Keratinocyte (primary cell): ENCODE results near the gene FBXL13. TPM values are rescaled to one million over a fixed set of nuclear protein-coding genes. Genes with fewer than 3 reads are reported as not detected.

Source experiments
- DNase-seq: peaks from one replicate; pipeline ENCODE4 v3.0.0-alpha.2; 2011; ENCODE audit warnings: low read depth, missing footprints, low spot score
- FAIRE-seq: peaks from 2 replicates; lab custom pipeline; 2011; peaks lifted over from hg19 to GRCh38; lab: Jason Lieb, UNC
- H2AFZ ChIP-seq: 2 replicates; pipeline ENCODE4 v1.6.0; 2012; ENCODE audit warnings: low read length, control low read depth, inconsistent platforms; ENCODE audit not compliant: control insufficient read depth
- H3K27ac ChIP-seq: 2 replicates; pipeline ENCODE4 v1.5.1; 2011; ENCODE audit warnings: low read length; ENCODE audit not compliant: control insufficient read depth, insufficient read depth
- H3K27me3 ChIP-seq: 3 replicates; pipeline ENCODE4 v1.6.0; 2011; ENCODE audit warnings: low read length; ENCODE audit not compliant: control insufficient read depth, insufficient read depth; ENCODE audit errors: extremely low read depth
- H3K36me3 ChIP-seq, 2 experiments: 2 replicates in 1 of 2; 3 replicates in 1 of 2; pipeline ENCODE4 v1.5.1; 2011; ENCODE audit warnings: low read length in 2 of 2, mild to moderate bottlenecking in 1 of 2; ENCODE audit not compliant: control insufficient read depth in 2 of 2, insufficient read depth in 2 of 2; ENCODE audit errors: extremely low read depth in 1 of 2
- H3K4me1 ChIP-seq: 3 replicates; pipeline ENCODE4 v1.5.1; 2011; ENCODE audit warnings: low read length; ENCODE audit not compliant: control insufficient read depth, insufficient read depth; ENCODE audit errors: extremely low read depth
- H3K4me2 ChIP-seq: 3 replicates; pipeline ENCODE4 v1.6.0; 2011; ENCODE audit warnings: low read depth, low read length; ENCODE audit not compliant: control insufficient read depth, insufficient read depth; ENCODE audit errors: extremely low read depth
- H3K4me3 ChIP-seq, 3 experiments: fragments of 200-600 bp in 1 of 3; sonication (generic) in 1 of 3; 2 replicates in 2 of 3; 3 replicates in 1 of 3; pipeline ENCODE4 v1.5.1; 2011 to 2016; ENCODE audit warnings: low read length in 3 of 3, mild to moderate bottlenecking in 3 of 3, control low read depth in 2 of 3, inconsistent platforms in 1 of 3, low read depth in 1 of 3, mixed read lengths in 1 of 3, mixed run types in 1 of 3, moderate library complexity in 1 of 3; ENCODE audit not compliant: control insufficient read depth in 2 of 3, insufficient read depth in 2 of 3; ENCODE audit errors: extremely low read depth in 1 of 3
- H3K79me2 ChIP-seq: 2 replicates; pipeline ENCODE4 v1.6.0; 2012; ENCODE audit warnings: low read length; ENCODE audit not compliant: control insufficient read depth, insufficient read depth
- H3K9ac ChIP-seq: 3 replicates; pipeline ENCODE4 v1.6.0; 2011; ENCODE audit warnings: low read length; ENCODE audit not compliant: control insufficient read depth, insufficient read depth; ENCODE audit errors: extremely low read depth
- H3K9me1 ChIP-seq: 3 replicates; pipeline ENCODE4 v1.6.0; 2011; ENCODE audit warnings: low read length; ENCODE audit not compliant: control insufficient read depth, insufficient read depth; ENCODE audit errors: extremely low read depth
- H3K9me3 ChIP-seq: 2 replicates; pipeline ENCODE4 v1.5.1; 2012; ENCODE audit warnings: low read depth, low read length; ENCODE audit not compliant: control insufficient read depth
- H4K20me1 ChIP-seq: 3 replicates; pipeline ENCODE4 v1.6.0; 2011; ENCODE audit warnings: low read length; ENCODE audit not compliant: control insufficient read depth, insufficient read depth; ENCODE audit errors: extremely low read depth
- EZH2 ChIP-seq: IDR thresholded peaks from one replicate; pipeline ENCODE4 v1.6.1; 2012; ENCODE audit warnings: inconsistent platforms, mild to moderate bottlenecking, low read length, moderate library complexity
- dilution Hi-C: fragments of 300-500 bp; cut with MboI; formaldehyde crosslinking; loops from one replicate; pipeline ENCODE4 v1.7.0; 2020; ENCODE audit warnings: low sequenced_read_pairs; ENCODE audit not compliant: extremely low pct_ligation_motif_present
- polyA plus RNA-seq, 5 experiments: library from polyadenylated mRNA; depleted of rRNA in 3 of 5; stranded (reverse) in 3 of 5; stranded (forward) in 1 of 5; unstranded in 1 of 5; fragments of >200 nt; gene quantifications; 1 replicate in 1 of 5; 2 replicates in 3 of 5; 3 replicates in 1 of 5; pipeline versions ENCODE4 v1.2.1 to v1.2.3, GENCODE V29; 2011 to 2012; ENCODE audit warnings: missing spikeins in 2 of 5, low read depth in 1 of 5, low replicate concordance in 1 of 5
- TF ChIP-seq, protein P1 (sequence below), 3 experiments: IDR thresholded peaks in 1 of 3; conservative IDR thresholded peaks in 1 of 3; optimal IDR thresholded peaks in 1 of 3; 2 replicates in 2 of 3; 3 replicates in 1 of 3; pipeline versions ENCODE3 to v1.5.1; 2011; ENCODE audit warnings: low read length in 3 of 3, mild to moderate bottlenecking in 3 of 3, moderate library complexity in 2 of 3, control low read depth in 1 of 3, inconsistent platforms in 1 of 3; ENCODE audit not compliant: insufficient read depth in 2 of 3; ENCODE audit errors: extremely low read depth in 1 of 3

Gene FBXL13
- polyA plus RNA-seq, 1 donor (not counting 4 experiments of a cell fraction or from before 2014, with no cell fraction given), result 0.20 TPM

DNA sequence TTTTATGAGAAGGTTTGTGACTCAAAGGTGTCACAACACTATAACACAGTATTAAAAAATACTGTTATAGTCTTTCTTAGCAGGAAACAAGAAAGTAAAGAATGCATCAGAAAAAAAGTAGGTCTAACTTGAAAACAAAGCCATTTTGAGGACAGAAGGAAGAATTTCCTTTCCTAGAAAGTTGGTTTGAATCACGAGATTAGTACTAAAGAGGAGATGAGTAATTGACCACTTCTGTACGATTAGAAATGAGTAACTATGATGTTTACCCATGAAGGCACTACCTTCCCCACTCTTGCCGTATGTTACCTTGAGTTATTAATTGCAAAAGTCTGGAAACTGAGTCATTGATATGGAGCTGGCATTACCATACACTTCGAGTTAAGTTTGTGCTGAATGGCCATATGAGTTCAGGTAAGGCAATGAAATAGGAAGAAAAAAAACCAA, 260.5 kb downstream of the FBXL13 start:
- Histone ChIP-seq H3K9me3 (no peaks in the 10 kb centered on the region), H3K4me2 (peak overlapping the region; percentile 61), H3K27me3 (no peaks in the 10 kb centered on the region), H3K4me1 (peaks cover 17% of the 10 kb centered on the region), H3K27ac (peak overlapping the region; percentile 48), H3K9ac (no peak overlapping the region), H2AFZ (no peak overlapping the region), H3K79me2 (no peaks in the 10 kb centered on the region), H4K20me1 (no peaks in the 10 kb centered on the region), H3K36me3 (no peaks in the 10 kb centered on the region), H3K9me1 (no peaks in the 10 kb centered on the region), H3K4me3 (no peak overlapping the region)
- dilution Hi-C loops, result no loop called here
- DNase-seq (peak; percentile 50), FAIRE-seq (peak; percentile 81)
- TF ChIP-seq EZH2, result no peak
- TF ChIP-seq, protein P1, sequence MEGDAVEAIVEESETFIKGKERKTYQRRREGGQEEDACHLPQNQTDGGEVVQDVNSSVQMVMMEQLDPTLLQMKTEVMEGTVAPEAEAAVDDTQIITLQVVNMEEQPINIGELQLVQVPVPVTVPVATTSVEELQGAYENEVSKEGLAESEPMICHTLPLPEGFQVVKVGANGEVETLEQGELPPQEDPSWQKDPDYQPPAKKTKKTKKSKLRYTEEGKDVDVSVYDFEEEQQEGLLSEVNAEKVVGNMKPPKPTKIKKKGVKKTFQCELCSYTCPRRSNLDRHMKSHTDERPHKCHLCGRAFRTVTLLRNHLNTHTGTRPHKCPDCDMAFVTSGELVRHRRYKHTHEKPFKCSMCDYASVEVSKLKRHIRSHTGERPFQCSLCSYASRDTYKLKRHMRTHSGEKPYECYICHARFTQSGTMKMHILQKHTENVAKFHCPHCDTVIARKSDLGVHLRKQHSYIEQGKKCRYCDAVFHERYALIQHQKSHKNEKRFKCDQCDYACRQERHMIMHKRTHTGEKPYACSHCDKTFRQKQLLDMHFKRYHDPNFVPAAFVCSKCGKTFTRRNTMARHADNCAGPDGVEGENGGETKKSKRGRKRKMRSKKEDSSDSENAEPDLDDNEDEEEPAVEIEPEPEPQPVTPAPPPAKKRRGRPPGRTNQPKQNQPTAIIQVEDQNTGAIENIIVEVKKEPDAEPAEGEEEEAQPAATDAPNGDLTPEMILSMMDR (optimal IDR thresholded peaks at IDR 0.05 in 1 of 3, IDR thresholded peaks at IDR 0.05 in 1 of 3, conservative IDR thresholded peaks at IDR 0.05 in 1 of 3; ENCODE audit: extremely low read depth in 1 of 3, insufficient read depth in 2 of 3, low read length in 3 of 3), result no peak

DNA sequence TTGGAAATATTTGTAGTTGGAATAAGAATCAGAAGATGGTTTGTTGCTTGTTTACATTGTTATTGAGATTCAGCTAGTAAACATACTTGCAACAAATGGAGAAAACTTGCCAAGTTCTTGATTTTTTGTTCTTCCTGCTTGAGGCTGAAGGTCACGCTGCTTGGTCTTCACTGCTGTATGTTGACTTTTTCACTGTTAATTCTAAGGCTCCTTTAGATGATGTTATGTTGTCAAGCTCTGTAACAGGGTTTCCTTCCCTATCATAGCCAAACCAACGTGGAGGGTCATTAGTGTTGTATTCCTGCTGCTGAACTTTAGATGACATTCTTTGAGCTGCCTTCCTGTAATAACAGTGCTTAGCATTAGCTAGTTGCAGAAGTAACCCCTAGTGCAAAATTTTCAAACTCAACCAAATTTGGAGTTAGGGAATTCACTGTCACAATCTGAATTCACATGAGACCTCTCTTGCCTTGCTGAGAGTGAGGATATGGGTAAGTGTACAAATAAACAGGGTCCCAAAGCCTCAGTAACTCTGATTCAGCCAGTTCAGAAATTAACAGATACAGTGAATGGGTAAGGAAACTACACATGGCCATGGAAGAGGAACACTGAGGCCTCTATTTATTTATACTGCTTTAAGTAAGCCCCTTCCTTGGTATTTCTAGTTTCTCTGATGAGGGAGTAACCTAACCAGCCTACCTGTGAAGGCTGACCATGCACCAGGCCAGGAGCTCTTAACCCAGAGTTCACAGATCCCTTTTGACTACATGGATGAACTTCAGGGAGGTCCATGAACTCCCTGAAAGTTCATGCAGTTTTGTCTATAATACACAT, 261.2 kb downstream of the FBXL13 start:
- no peak overlapping the region for H2AFZ ChIP-seq
- H3K9ac ChIP-seq, result no peak overlapping the region
- no peak overlapping the region for H3K4me3 ChIP-seq
- peaks cover 17% of the 10 kb centered on the region for H3K4me1 ChIP-seq
- peak overlapping the region; percentile 48 for H3K27ac ChIP-seq
- DNase-seq, result no peak
- H3K79me2 ChIP-seq, result no peaks in the 10 kb centered on the region
- H3K9me3 ChIP-seq, result no peaks in the 10 kb centered on the region
- H3K4me2 ChIP-seq, result peak overlapping the region; percentile 61
- H4K20me1 ChIP-seq, result no peaks in the 10 kb centered on the region
- H3K36me3 ChIP-seq, result no peaks in the 10 kb centered on the region
- TF ChIP-seq EZH2, result no peak
- TF ChIP-seq, protein P1 (optimal IDR thresholded peaks at IDR 0.05 in 1 of 3, IDR thresholded peaks at IDR 0.05 in 1 of 3, conservative IDR thresholded peaks at IDR 0.05 in 1 of 3; ENCODE audit: extremely low read depth in 1 of 3, insufficient read depth in 2 of 3, low read length in 3 of 3), result no peak
- dilution Hi-C loops, result no loop called here
- H3K27me3 ChIP-seq, result no peaks in the 10 kb centered on the region
- no peak for FAIRE-seq
- H3K9me1 ChIP-seq, result no peaks in the 10 kb centered on the region
